HepG2 (cell line): ENCODE data around the gene GINS3. TPM values are rescaled to one million over a fixed set of nuclear protein-coding genes. Genes with fewer than 3 reads are reported as not detected.
A peak's percentile ranks its signal among the peaks of the same experiment; 100 is the strongest.

Experiments used
- HDAC1 ChIP-seq: sonication (generic); formaldehyde crosslinking; IDR thresholded peaks from 2 replicates; pipeline ENCODE4 v1.5.1; 2020; ENCODE audit warnings: mild to moderate bottlenecking, missing genetic modification reagents
- IRX3 ChIP-seq: sonication (generic); formaldehyde crosslinking; IDR thresholded peaks from 2 replicates; pipeline ENCODE4 v1.8.1; 2023; ENCODE audit warnings: mild to moderate bottlenecking, low read depth, missing genetic modification reagents, borderline replicate concordance
- ISX ChIP-seq: sonication (generic); formaldehyde crosslinking; conservative IDR thresholded peaks from 2 replicates; pipeline ENCODE4 v1.5.0; 2020; ENCODE audit warnings: missing genetic modification reagents
- MZF1 ChIP-seq: sonication (generic); formaldehyde crosslinking; IDR thresholded peaks from 2 replicates; pipeline ENCODE4 v1.8.1; 2023; ENCODE audit warnings: mild to moderate bottlenecking, missing genetic modification reagents, borderline replicate concordance
- SIN3B ChIP-seq: fragments of 150-350 bp; IDR thresholded peaks from 2 replicates; pipeline ENCODE4 v1.6.1; 2014; ENCODE audit warnings: low read length
- ZNF260 ChIP-seq: sonication (generic); formaldehyde crosslinking; IDR thresholded peaks from 2 replicates; pipeline ENCODE4 v1.4.0; 2020; ENCODE audit warnings: missing genetic modification reagents, low read depth, mild to moderate bottlenecking, borderline replicate concordance
- ZNF274 ChIP-seq: sonication (generic); formaldehyde crosslinking; IDR thresholded peaks from 2 replicates; pipeline ENCODE4 v1.5.1; 2020; ENCODE audit warnings: mild to moderate bottlenecking, missing genetic modification reagents
- ZNF460 ChIP-seq: sonication (generic); formaldehyde crosslinking; IDR thresholded peaks from 2 replicates; pipeline ENCODE4 v1.5.1; 2020; ENCODE audit warnings: missing genetic modification reagents, mild to moderate bottlenecking, borderline replicate concordance
- ZNF501 ChIP-seq: sonication (generic); formaldehyde crosslinking; IDR thresholded peaks from 2 replicates; pipeline ENCODE4 v1.5.1; 2020; ENCODE audit warnings: mild to moderate bottlenecking, moderate library complexity, missing genetic modification reagents
- ZNF629 ChIP-seq: sonication (generic); formaldehyde crosslinking; conservative IDR thresholded peaks from 2 replicates; pipeline ENCODE4 v1.5.0; 2020; ENCODE audit warnings: missing genetic modification reagents
- polyA plus RNA-seq, 8 experiments: library from polyadenylated mRNA; depleted of rRNA in 3 of 8; stranded (reverse) in 7 of 8; unstranded in 1 of 8; fragments of >200 nt; fragmentation: Illumina TruSeq in 4 of 8; extraction: Trizol in 4 of 8; gene quantifications; 2 replicates each; pipeline versions ENCODE4 v1.2.1 to v1.2.3, GENCODE V29; 2011 to 2016; ENCODE audit warnings: low read depth in 4 of 8, missing spikeins in 1 of 8, mixed read lengths in 1 of 8; ENCODE audit not compliant: insufficient read depth in 1 of 8
- total RNA-seq, 5 experiments: library from RNA; depleted of rRNA; stranded (reverse); fragments of >200 nt; fragmentation: Illumina TruSeq; extraction: Trizol; gene quantifications; 2 replicates each; pipeline ENCODE4 v1.2.3, GENCODE V29; 2016; ENCODE audit warnings: low read depth in 1 of 5
- TF ChIP-seq, protein P1 (sequence below): sonication (generic); formaldehyde crosslinking; IDR thresholded peaks from 2 replicates; pipeline ENCODE4 v1.4.0; 2020; ENCODE audit warnings: missing genetic modification reagents
- TF ChIP-seq, protein P2 (sequence below): sonication (generic); formaldehyde crosslinking; IDR thresholded peaks from 2 replicates; pipeline ENCODE4 v1.4.0; 2020; ENCODE audit warnings: missing genetic modification reagents; ENCODE audit errors: not compliant biosample characterization
- TF ChIP-seq, protein P3 (sequence below): sonication (generic); formaldehyde crosslinking; IDR thresholded peaks from 2 replicates; pipeline ENCODE4 v1.8.0; 2023; ENCODE audit warnings: mild to moderate bottlenecking, missing genetic modification reagents
- TF ChIP-seq, protein P4 (sequence below): IDR thresholded peaks from 2 replicates; pipeline ENCODE4 v1.6.1; 2016; ENCODE audit warnings: low read depth, control low read depth
- TF ChIP-seq, protein P5 (sequence below): sonication (generic); formaldehyde crosslinking; IDR thresholded peaks from 2 replicates; pipeline ENCODE4 v1.5.0; 2020; ENCODE audit warnings: mild to moderate bottlenecking, missing genetic modification reagents
- TF ChIP-seq, protein P6 (sequence below): sonication (generic); formaldehyde crosslinking; IDR thresholded peaks from 2 replicates; pipeline ENCODE4; 2020; ENCODE audit warnings: missing genetic modification reagents, mild to moderate bottlenecking, borderline replicate concordance
- TF ChIP-seq, protein P7 (sequence below): sonication (generic); formaldehyde crosslinking; IDR thresholded peaks from 2 replicates; pipeline ENCODE4 v1.5.1; 2020; ENCODE audit warnings: missing genetic modification reagents, mild to moderate bottlenecking, borderline replicate concordance

GINS3 gene
- total and polyA plus RNA-seq, 2 of the 13 experiments (the other 11 are each of a cell fraction or from before 2014, with no cell fraction given) = 6.5 to 19.3 TPM

DNA sequence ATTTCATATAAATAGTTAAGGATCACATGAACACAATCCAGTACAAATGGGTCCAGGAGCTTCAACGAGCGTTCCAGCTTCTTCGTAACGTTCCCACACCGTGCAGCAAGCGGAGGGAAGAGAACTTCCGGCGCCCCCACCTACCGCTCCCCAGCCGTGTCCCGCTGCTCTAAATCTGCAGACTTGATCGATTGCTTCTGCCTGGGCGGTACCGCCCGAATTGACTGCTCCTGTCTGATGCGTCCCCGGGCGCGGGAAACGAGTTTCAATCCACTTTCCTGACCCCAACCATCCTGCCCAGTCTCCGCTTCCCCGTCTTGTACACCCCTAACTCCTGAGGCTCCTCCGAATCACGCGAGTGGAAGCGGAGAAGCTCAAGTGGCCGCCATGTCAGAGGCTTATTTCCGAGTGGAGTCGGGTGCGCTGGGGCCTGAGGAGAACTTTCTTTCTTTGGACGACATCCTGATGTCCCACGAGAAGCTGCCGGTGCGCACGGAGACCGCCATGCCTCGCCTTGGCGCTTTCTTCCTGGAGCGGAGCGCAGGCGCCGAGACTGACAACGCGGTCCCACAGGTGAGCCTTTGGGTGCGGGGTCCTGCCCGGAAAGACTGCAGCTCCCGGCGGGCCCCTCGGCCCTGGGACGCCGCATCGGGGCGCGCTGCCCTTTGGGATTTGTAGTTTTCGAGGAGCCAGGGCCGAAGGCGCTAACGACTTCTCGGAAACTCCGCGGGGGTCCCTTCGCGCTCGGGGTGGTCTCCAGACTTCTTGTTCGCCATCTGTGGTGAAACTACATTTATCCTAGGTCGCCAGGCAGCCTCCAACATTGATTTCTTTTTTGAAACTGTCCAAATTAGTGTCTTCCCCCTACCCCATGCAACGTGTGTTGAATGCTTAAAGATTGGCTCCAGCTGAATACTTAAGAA lies at the start of gene GINS3 (continued):
- TF ChIP-seq ZNF501 (CRISPR knock-in tag) (peak; percentile 97), ZNF629 (CRISPR knock-in tag) (no peak; the same call in 1 of the 2 replicates), SIN3B (peak; percentile 89), ISX (CRISPR knock-in tag) (no peak), HDAC1 (CRISPR knock-in tag) (peak; percentile 94), MZF1 (CRISPR knock-in tag) (0 out of 2 replicates have a peak, but pooled peaks have one; percentile 36), ZNF260 (CRISPR knock-in tag) (peak; percentile 65; the same call in 1 of the 2 replicates), IRX3 (peak; percentile 95), ZNF460 (CRISPR knock-in tag) (no peak), ZNF274 (CRISPR knock-in tag) (peak; percentile 96; the same call in 1 of the 2 replicates)
- TF ChIP-seq, protein P1, sequence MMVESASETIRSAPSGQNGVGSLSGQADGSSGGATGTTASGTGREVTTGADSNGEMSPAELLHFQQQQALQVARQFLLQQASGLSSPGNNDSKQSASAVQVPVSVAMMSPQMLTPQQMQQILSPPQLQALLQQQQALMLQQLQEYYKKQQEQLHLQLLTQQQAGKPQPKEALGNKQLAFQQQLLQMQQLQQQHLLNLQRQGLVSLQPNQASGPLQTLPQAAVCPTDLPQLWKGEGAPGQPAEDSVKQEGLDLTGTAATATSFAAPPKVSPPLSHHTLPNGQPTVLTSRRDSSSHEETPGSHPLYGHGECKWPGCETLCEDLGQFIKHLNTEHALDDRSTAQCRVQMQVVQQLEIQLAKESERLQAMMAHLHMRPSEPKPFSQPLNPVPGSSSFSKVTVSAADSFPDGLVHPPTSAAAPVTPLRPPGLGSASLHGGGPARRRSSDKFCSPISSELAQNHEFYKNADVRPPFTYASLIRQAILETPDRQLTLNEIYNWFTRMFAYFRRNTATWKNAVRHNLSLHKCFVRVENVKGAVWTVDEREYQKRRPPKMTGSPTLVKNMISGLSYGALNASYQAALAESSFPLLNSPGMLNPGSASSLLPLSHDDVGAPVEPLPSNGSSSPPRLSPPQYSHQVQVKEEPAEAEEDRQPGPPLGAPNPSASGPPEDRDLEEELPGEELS (CRISPR knock-in tag) = peak; percentile 64
- TF ChIP-seq, protein P2, sequence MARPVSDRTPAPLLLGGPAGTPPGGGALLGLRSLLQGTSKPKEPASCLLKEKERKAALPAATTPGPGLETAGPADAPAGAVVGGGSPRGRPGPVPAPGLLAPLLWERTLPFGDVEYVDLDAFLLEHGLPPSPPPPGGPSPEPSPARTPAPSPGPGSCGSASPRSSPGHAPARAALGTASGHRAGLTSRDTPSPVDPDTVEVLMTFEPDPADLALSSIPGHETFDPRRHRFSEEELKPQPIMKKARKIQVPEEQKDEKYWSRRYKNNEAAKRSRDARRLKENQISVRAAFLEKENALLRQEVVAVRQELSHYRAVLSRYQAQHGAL (CRISPR knock-in tag) = no peak
- TF ChIP-seq, protein P3, sequence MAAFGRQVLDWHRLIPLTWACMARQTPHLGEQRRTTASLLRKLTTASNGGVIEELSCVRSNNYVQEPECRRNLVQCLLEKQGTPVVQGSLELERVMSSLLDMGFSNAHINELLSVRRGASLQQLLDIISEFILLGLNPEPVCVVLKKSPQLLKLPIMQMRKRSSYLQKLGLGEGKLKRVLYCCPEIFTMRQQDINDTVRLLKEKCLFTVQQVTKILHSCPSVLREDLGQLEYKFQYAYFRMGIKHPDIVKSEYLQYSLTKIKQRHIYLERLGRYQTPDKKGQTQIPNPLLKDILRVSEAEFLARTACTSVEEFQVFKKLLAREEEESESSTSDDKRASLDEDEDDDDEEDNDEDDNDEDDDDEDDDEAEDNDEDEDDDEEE (CRISPR knock-in tag) = peak; percentile 80
- TF ChIP-seq, protein P4, sequence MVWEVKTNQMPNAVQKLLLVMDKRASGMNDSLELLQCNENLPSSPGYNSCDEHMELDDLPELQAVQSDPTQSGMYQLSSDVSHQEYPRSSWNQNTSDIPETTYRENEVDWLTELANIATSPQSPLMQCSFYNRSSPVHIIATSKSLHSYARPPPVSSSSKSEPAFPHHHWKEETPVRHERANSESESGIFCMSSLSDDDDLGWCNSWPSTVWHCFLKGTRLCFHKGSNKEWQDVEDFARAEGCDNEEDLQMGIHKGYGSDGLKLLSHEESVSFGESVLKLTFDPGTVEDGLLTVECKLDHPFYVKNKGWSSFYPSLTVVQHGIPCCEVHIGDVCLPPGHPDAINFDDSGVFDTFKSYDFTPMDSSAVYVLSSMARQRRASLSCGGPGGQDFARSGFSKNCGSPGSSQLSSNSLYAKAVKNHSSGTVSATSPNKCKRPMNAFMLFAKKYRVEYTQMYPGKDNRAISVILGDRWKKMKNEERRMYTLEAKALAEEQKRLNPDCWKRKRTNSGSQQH = peak; percentile 96
- TF ChIP-seq, protein P5, sequence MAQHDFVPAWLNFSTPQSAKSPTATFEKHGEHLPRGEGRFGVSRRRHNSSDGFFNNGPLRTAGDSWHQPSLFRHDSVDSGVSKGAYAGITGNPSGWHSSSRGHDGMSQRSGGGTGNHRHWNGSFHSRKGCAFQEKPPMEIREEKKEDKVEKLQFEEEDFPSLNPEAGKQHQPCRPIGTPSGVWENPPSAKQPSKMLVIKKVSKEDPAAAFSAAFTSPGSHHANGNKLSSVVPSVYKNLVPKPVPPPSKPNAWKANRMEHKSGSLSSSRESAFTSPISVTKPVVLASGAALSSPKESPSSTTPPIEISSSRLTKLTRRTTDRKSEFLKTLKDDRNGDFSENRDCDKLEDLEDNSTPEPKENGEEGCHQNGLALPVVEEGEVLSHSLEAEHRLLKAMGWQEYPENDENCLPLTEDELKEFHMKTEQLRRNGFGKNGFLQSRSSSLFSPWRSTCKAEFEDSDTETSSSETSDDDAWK (CRISPR knock-in tag) = no peak
- TF ChIP-seq, protein P6, sequence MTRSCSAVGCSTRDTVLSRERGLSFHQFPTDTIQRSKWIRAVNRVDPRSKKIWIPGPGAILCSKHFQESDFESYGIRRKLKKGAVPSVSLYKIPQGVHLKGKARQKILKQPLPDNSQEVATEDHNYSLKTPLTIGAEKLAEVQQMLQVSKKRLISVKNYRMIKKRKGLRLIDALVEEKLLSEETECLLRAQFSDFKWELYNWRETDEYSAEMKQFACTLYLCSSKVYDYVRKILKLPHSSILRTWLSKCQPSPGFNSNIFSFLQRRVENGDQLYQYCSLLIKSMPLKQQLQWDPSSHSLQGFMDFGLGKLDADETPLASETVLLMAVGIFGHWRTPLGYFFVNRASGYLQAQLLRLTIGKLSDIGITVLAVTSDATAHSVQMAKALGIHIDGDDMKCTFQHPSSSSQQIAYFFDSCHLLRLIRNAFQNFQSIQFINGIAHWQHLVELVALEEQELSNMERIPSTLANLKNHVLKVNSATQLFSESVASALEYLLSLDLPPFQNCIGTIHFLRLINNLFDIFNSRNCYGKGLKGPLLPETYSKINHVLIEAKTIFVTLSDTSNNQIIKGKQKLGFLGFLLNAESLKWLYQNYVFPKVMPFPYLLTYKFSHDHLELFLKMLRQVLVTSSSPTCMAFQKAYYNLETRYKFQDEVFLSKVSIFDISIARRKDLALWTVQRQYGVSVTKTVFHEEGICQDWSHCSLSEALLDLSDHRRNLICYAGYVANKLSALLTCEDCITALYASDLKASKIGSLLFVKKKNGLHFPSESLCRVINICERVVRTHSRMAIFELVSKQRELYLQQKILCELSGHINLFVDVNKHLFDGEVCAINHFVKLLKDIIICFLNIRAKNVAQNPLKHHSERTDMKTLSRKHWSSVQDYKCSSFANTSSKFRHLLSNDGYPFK (CRISPR knock-in tag) = peak; percentile 95
- TF ChIP-seq, protein P7, sequence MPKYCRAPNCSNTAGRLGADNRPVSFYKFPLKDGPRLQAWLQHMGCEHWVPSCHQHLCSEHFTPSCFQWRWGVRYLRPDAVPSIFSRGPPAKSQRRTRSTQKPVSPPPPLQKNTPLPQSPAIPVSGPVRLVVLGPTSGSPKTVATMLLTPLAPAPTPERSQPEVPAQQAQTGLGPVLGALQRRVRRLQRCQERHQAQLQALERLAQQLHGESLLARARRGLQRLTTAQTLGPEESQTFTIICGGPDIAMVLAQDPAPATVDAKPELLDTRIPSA (CRISPR knock-in tag) = no peak; the same call in 1 of the 2 replicates
